Activated B cell treated with CpG ODN at 0.5 μM for 24 hours (primary cell): ENCODE results near the gene MFAP2. TPM values are rescaled to one million over a fixed set of nuclear protein-coding genes. Genes with fewer than 3 reads are reported as not detected.
"Not testable (repeated sequence)": the region's sequence is repeated elsewhere in the genome, so short reads cannot be mapped to it uniquely, and the experiment has no call there.

Experiments
- ATAC-seq: fragments of 200-7000 bp; cut with Tn5 transposase; one replicate; pipeline ENCODE4 v1.10.0; 2021; ENCODE audit warnings: low read depth, mild to moderate bottlenecking, moderate library complexity
- CTCF ChIA-PET: fragments of 350-600 bp; sonication (Branson Sonifier 250); formaldehyde crosslinking; loops from one replicate; lab custom pipeline; 2021; ENCODE audit warnings: antibody characterized with exemption; lab: Charles Lee
- POLR2A ChIA-PET: fragments of 350-600 bp; sonication (Branson Sonifier 250); formaldehyde crosslinking; loops from one replicate; lab custom pipeline; 2021; ENCODE audit warnings: antibody characterized with exemption; lab: Charles Lee
- DNase-seq: peaks from one replicate; pipeline ENCODE4 v3.0.0; 2022
- H3K27ac Mint-ChIP-seq: one replicate; pipeline ENCODE4 v1.8.0; 2020; ENCODE audit warnings: mixed read lengths
- H3K27me3 Mint-ChIP-seq: one replicate; pipeline ENCODE4 v1.8.0; 2021; ENCODE audit warnings: mixed read lengths
- H3K36me3 Mint-ChIP-seq: one replicate; pipeline ENCODE4 v1.8.0; 2021; ENCODE audit warnings: low read depth, mixed read lengths
- H3K4me1 Mint-ChIP-seq: one replicate; pipeline ENCODE4 v1.8.0; 2021; ENCODE audit warnings: mixed read lengths
- H3K4me3 Mint-ChIP-seq: one replicate; pipeline ENCODE4 v1.8.0; 2020; ENCODE audit warnings: mild to moderate bottlenecking, mixed read lengths
- H3K9me3 Mint-ChIP-seq: one replicate; pipeline ENCODE4 v1.8.0; 2020; ENCODE audit warnings: mixed read lengths
- CTCF ChIP-seq: fragments of 200-600 bp; IDR thresholded peaks from one replicate; pipeline ENCODE4 v1.8.0; 2022; ENCODE audit warnings: antibody characterized with exemption, mild to moderate bottlenecking
- intact Hi-C: fragments of 100-400 bp; cut with micrococcal nuclease; formaldehyde crosslinking; loops from one replicate; pipeline ENCODE4 v1.15.1; 2024
- total RNA-seq: library from RNA; stranded (reverse); gene quantifications from 2 replicates; pipeline ENCODE4 v1.2.3, GENCODE V29; 2022

Gene MFAP2
- total RNA-seq, 1 donor from 2014 or later: not detected

GRCh38 chr1:16946646-16947045, 33.8 kb downstream of the MFAP2 start:
- no peak for ATAC-seq
- Mint-ChIP-seq H3K27ac (no peak overlapping the region), H3K36me3 (peaks cover 20% of the 10 kb centered on the region), H3K4me1 (peaks cover 2% of the 10 kb centered on the region), H3K4me3 (no peak overlapping the region), H3K27me3 (no peaks in the 10 kb centered on the region), H3K9me3 (no peaks in the 10 kb centered on the region)
- ChIA-PET POLR2A (no interaction called here), CTCF (no interaction called here)
- intact Hi-C loops: no loop called here
- no peak for DNase-seq
- no peak for TF ChIP-seq CTCF

- H3K4me3 Mint-ChIP-seq, DNase-seq, ATAC-seq, H3K9me3 Mint-ChIP-seq, intact Hi-C loops, CTCF ChIA-PET, H3K4me1 Mint-ChIP-seq, H3K27me3 Mint-ChIP-seq, H3K27ac Mint-ChIP-seq, POLR2A ChIA-PET: not testable (repeated sequence)
- peaks cover 20% of the 10 kb centered on the region for H3K36me3 Mint-ChIP-seq
Measured at GRCh38 chr1:16946185-16946584, 34.2 kb downstream of the MFAP2 start.

- CTCF ChIA-PET, H3K4me3 Mint-ChIP-seq, POLR2A ChIA-PET, ATAC-seq, H3K27me3 Mint-ChIP-seq, DNase-seq, H3K4me1 Mint-ChIP-seq, H3K27ac Mint-ChIP-seq, intact Hi-C loops, H3K9me3 Mint-ChIP-seq: not testable (repeated sequence)
- H3K36me3 Mint-ChIP-seq: peaks cover 23% of the 10 kb centered on the region
Measured at GRCh38 chr1:16945512-16945911, 34.9 kb downstream of the MFAP2 start.

- Mint-ChIP-seq H3K4me1 (no peaks in the 10 kb centered on the region), H3K27ac (no peak overlapping the region), H3K36me3 (peaks cover 23% of the 10 kb centered on the region), H3K27me3 (no peaks in the 10 kb centered on the region), H3K9me3 (no peaks in the 10 kb centered on the region), H3K4me3 (no peak overlapping the region)
- POLR2A ChIA-PET: no interaction called here
- no peak for ATAC-seq
- no peak for TF ChIP-seq CTCF
- CTCF ChIA-PET: no interaction called here
- DNase-seq: no peak
- intact Hi-C loops: no loop called here
Measured at GRCh38 chr1:16944038-16944437, 36.4 kb downstream of the MFAP2 start.

- H3K9me3 Mint-ChIP-seq, H3K4me3 Mint-ChIP-seq, POLR2A ChIA-PET, intact Hi-C loops, ATAC-seq, H3K27me3 Mint-ChIP-seq, H3K4me1 Mint-ChIP-seq, DNase-seq, CTCF ChIA-PET, H3K27ac Mint-ChIP-seq: not testable (repeated sequence)
- H3K36me3 Mint-ChIP-seq: peaks cover 22% of the 10 kb centered on the region
Measured at GRCh38 chr1:16939386-16940180, 40.8 kb downstream of the MFAP2 start.

GRCh38 chr1:16938351-16939321, 41.8 kb downstream of the MFAP2 start:
- no peak overlapping the region for H3K27ac Mint-ChIP-seq
- no peak for ATAC-seq

GRCh38 chr1:16936580-16936979, 43.8 kb downstream of the MFAP2 start:
- H3K27ac Mint-ChIP-seq, DNase-seq, ATAC-seq, H3K4me3 Mint-ChIP-seq, POLR2A ChIA-PET, H3K4me1 Mint-ChIP-seq, H3K27me3 Mint-ChIP-seq, intact Hi-C loops, H3K9me3 Mint-ChIP-seq: not testable (repeated sequence)
- CTCF ChIA-PET: interaction anchor here (0.6 kb wide), 1 partner anchor 26 kb away, joined by 5 read pairs; no protein-coding TSS in a partner anchor
- peaks cover 15% of the 10 kb centered on the region for H3K36me3 Mint-ChIP-seq

More at GRCh38 chr1:16938351-16939321, 41.8 kb downstream of the MFAP2 start:
- DNase-seq: no peak
- POLR2A ChIA-PET: no interaction called here
- no peak for TF ChIP-seq CTCF
- CTCF ChIA-PET: no interaction called here
- H3K4me1 Mint-ChIP-seq: no peaks in the 10 kb centered on the region
- no peaks in the 10 kb centered on the region for H3K27me3 Mint-ChIP-seq
- H3K4me3 Mint-ChIP-seq: no peak overlapping the region
- H3K36me3 Mint-ChIP-seq: peaks cover 20% of the 10 kb centered on the region
- H3K9me3 Mint-ChIP-seq: no peaks in the 10 kb centered on the region
- intact Hi-C loops: no loop called here

GRCh38 chr1:16933945-16934344, 46.5 kb downstream of the MFAP2 start:
- CTCF ChIA-PET, ATAC-seq, H3K9me3 Mint-ChIP-seq, H3K27me3 Mint-ChIP-seq, H3K4me1 Mint-ChIP-seq, DNase-seq, H3K4me3 Mint-ChIP-seq, H3K27ac Mint-ChIP-seq, intact Hi-C loops: not testable (repeated sequence)
- POLR2A ChIA-PET: interaction anchor here (0.7 kb wide), 1 partner anchor 45 kb away, joined by 4 read pairs; no protein-coding TSS in a partner anchor
- H3K36me3 Mint-ChIP-seq: peaks cover 18% of the 10 kb centered on the region
